ENCODE measurements around the gene CLN6.
A peak's percentile ranks its signal among the peaks of the same experiment; 100 is the strongest.
"Not testable (repeated sequence)": the region's sequence is repeated elsewhere in the genome, so short reads cannot be mapped to it uniquely, and the experiment has no call there.

Gene CLN6

GRCh38 chr15:68209272-68209671 lies 20.3 kb downstream of the CLN6 start:
- H3K27ac Mint-ChIP-seq = peak overlapping the region; percentile 35
- H3K9me3 Mint-ChIP-seq = no peaks in the 10 kb centered on the region
- H3K4me3 Mint-ChIP-seq = no peak overlapping the region
- H3K27me3 Mint-ChIP-seq = no peaks in the 10 kb centered on the region
- ATAC-seq (peak; percentile 5), DNase-seq (no peak)
- peaks cover 15% of the 10 kb centered on the region for H3K4me1 Mint-ChIP-seq
- H3K36me3 Mint-ChIP-seq (ENCODE audit: low read depth) = peaks cover 1% of the 10 kb centered on the region

DNA sequence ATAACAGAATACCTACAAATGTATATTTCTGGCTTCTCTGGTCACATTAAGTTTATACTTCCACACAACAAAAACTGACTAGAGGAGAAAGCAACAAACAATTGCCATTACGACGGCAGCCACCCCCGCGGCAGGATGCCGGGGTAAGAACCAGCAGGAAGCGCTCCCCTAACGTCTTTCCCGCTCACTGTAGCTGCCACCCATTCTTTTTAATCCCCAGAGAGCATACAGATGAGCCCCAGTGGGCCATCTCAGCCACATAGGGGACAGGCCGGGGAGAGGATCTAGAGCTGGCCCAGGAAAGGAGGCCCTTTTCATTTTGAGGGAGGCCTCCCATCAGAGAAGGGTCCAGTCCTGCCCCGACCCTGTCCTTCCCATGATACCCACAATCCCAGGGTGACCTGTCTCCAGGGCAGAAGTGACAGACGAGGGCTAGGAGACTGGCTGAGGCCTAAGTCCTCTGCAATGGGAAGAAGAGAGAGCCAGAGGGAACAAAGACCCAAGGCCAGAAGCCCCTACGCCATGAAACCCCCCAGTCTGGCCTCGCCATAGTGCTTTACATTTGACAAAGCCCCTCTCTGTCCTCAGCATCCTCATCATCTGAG lies 20.8 kb downstream of the CLN6 start:
- peaks cover 1% of the 10 kb centered on the region for H3K36me3 Mint-ChIP-seq (ENCODE audit: low read depth)
- no peaks in the 10 kb centered on the region for H3K27me3 Mint-ChIP-seq
- no peak overlapping the region for H3K4me3 Mint-ChIP-seq
- ATAC-seq = no peak
- no peak overlapping the region for H3K27ac Mint-ChIP-seq
- no peaks in the 10 kb centered on the region for H3K9me3 Mint-ChIP-seq
- peaks cover 15% of the 10 kb centered on the region for H3K4me1 Mint-ChIP-seq
- DNase-seq = no peak

DNA sequence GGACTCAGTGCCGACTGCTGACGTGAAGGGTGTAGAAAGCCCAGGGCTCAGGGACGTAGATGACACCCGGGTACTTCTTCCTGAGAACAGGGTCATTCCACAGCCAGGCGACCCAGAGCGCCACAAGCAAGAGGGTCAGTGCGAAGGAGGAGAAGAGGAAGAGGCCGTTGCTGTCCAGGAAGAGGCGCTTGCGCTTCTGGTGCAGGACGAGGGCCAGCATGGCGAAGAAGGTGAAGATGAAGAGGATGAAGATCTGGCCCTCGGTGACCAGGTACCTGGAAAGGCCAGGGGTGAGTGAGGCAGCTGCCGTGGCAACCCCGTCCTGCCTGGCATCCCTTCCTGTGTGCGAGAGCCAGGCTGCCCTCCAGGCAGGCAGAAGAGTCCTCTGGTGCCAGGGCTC lies 21.4 kb downstream of the CLN6 start:
- Mint-ChIP-seq H3K27ac (no peak overlapping the region), H3K4me1 (peaks cover 15% of the 10 kb centered on the region), H3K4me3 (no peak overlapping the region), H3K36me3 (ENCODE audit: low read depth) (peaks cover 1% of the 10 kb centered on the region), H3K9me3 (no peaks in the 10 kb centered on the region), H3K27me3 (no peaks in the 10 kb centered on the region)
- DNase-seq (no peak), ATAC-seq (no peak)

DNA sequence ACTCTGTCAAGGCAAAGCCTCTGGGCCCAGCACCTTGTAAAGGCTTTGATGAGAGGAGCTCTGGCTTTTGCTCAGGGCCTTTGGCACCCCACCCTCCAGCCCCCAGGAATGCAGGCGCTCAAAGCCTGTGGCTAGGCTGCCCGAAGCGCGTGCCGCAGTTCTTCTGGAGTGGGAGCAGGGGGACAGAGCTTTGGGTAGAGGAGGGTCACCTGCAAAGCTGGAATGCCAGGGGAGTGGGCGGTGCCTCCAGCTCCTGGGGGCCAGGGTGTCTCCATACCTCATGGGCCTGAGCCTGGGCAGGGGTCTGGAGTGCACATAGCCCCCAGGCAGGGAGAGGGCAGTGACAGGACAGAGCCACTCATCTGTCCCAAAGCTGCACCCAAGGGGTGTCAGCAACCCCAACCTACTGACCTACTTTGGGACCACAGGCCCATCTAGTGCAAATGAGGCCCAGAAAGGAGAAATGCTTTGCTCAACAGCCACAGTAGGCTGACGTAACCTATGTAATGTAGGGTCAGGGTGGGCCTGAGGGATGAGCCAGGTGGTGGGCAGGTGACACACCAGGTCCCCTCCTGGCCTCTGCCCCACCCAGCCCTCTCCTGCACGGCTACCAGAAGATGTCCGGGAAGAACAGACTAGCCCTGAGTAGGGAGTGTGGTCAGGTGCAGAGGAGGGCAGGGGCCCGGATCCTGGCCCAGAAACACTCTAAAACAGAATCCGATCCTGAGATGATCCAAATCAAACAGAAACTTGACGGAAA lies 22.2 kb downstream of the CLN6 start:
- peaks cover 15% of the 10 kb centered on the region for H3K4me1 Mint-ChIP-seq
- ATAC-seq = no peak

DNA sequence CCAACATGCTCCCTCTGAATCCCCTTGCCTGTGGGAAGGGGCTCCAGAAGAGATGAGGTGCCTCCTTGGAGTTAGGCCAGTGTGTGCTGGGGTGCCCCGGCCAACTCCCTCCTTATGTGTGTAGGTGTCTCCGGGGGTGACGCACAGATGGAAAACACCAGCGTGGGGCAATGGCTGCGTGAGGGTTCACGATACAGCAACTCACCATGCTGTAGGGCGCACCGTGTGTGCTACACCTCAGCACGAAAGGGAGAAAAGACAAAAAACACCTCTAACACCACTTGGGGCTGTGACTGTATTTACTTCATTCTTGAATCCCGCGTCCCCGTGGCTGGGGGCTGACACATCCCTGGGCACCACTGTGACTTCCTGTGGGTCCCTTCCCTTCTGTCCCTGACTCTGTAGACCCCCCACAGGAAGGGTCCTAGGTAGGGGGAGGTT lies 22.8 kb downstream of the CLN6 start:
- ATAC-seq = no peak
- Mint-ChIP-seq H3K27me3 (no peaks in the 10 kb centered on the region), H3K36me3 (ENCODE audit: low read depth) (peaks cover 1% of the 10 kb centered on the region), H3K27ac (no peak overlapping the region), H3K4me3 (no peak overlapping the region), H3K9me3 (no peaks in the 10 kb centered on the region), H3K4me1 (peaks cover 15% of the 10 kb centered on the region)
- no peak for DNase-seq

More for the DNA sequence above, 22.2 kb downstream of the CLN6 start:
- Mint-ChIP-seq H3K27ac (peak overlapping the region; percentile 54), H3K9me3 (no peaks in the 10 kb centered on the region), H3K4me3 (no peak overlapping the region), H3K27me3 (no peaks in the 10 kb centered on the region), H3K36me3 (ENCODE audit: low read depth) (peaks cover 1% of the 10 kb centered on the region)
- no peak for DNase-seq

GRCh38 chr15:68205954-68206539 lies 23.5 kb downstream of the CLN6 start:
- no peak for DNase-seq
- peaks cover 15% of the 10 kb centered on the region for H3K4me1 Mint-ChIP-seq
- H3K27ac Mint-ChIP-seq = no peak overlapping the region
- H3K9me3 Mint-ChIP-seq = no peaks in the 10 kb centered on the region
- H3K27me3 Mint-ChIP-seq = no peaks in the 10 kb centered on the region
- no peak overlapping the region for H3K4me3 Mint-ChIP-seq
- H3K36me3 Mint-ChIP-seq (ENCODE audit: low read depth) = peaks cover 1% of the 10 kb centered on the region
- ATAC-seq = no peak

DNA sequence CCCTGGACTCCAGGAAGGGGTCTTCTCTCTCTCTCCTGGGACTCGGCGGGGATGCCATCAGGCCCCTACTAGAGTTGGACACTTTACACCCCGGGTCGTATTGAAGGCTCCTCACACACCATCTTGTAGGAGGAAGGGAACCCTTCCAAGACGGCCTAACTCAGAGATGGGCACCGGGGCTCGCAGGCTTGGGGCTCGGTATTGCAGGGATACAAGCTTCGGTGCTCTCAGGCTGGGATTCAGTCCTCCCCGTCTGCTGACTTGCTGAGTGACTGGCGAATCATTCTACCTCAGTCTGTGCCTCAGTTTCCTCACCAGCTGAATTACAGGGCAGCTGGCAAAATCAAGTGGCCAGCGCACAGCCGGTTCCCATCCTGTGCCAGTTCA lies 24.0 kb downstream of the CLN6 start:
- H3K4me3 Mint-ChIP-seq = no peak overlapping the region
- peaks cover 15% of the 10 kb centered on the region for H3K4me1 Mint-ChIP-seq
- H3K27me3 Mint-ChIP-seq = no peaks in the 10 kb centered on the region
- no peak for ATAC-seq
- peaks cover 1% of the 10 kb centered on the region for H3K36me3 Mint-ChIP-seq (ENCODE audit: low read depth)
- no peak for DNase-seq
- no peaks in the 10 kb centered on the region for H3K9me3 Mint-ChIP-seq
- no peak overlapping the region for H3K27ac Mint-ChIP-seq

- no peak for DNase-seq
- Mint-ChIP-seq H3K9me3 (no peaks in the 10 kb centered on the region), H3K27ac (no peak within 1 kb of the TSS), H3K27me3 (no peaks in the 10 kb centered on the region), H3K4me3 (no peak within 1 kb of the TSS), H3K36me3 (ENCODE audit: low read depth) (peaks cover 1% of the 10 kb centered on the region), H3K4me1 (peaks cover 12% of the 10 kb centered on the region)
- no peak for ATAC-seq
These were observed 24.6 kb downstream of the CLN6 start, which contains the start of gene CALML4 for GRCh38 chr15:68204776-68205557. Gene CALML4 (minus strand): TSS chr15:68205332. CDS start chr15:68205247, 85 bp downstream.

DNA sequence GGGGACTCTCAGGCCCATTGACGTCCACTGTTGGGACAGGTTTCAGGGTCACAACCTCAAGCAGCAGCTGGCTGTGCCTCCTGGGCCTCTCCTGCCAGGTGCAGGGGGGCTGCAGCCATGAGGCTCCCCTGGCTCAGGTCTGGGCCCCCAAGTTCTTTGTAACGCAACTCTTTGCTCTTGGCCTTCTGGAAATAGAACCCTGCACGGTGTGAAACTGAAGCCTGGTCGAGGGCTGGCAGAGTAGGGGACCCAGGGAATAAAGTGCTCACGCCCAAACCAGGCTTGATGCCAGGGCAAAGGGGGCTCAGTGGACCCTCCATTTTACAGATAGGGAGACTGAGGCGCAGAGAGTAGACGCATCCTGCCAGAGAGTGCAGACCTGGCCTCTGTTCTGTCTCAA lies 25.2 kb downstream of the CLN6 start:
- H3K4me3 Mint-ChIP-seq = no peak overlapping the region
- H3K27me3 Mint-ChIP-seq = no peaks in the 10 kb centered on the region

GRCh38 chr15:68203956-68204355 lies 25.6 kb downstream of the CLN6 start:
- peaks cover 2% of the 10 kb centered on the region for H3K36me3 Mint-ChIP-seq (ENCODE audit: low read depth)
- ATAC-seq = no peak
- no peak overlapping the region for H3K4me3 Mint-ChIP-seq
- no peak for DNase-seq
- peaks cover 5% of the 10 kb centered on the region for H3K4me1 Mint-ChIP-seq
- H3K27ac Mint-ChIP-seq = no peak overlapping the region
- H3K27me3 Mint-ChIP-seq = no peaks in the 10 kb centered on the region
- no peaks in the 10 kb centered on the region for H3K9me3 Mint-ChIP-seq

More for the DNA sequence above, 25.2 kb downstream of the CLN6 start:
- peaks cover 5% of the 10 kb centered on the region for H3K4me1 Mint-ChIP-seq
- H3K9me3 Mint-ChIP-seq = no peaks in the 10 kb centered on the region
- ATAC-seq (no peak), DNase-seq (no peak)
- peaks cover 2% of the 10 kb centered on the region for H3K36me3 Mint-ChIP-seq (ENCODE audit: low read depth)
- no peak overlapping the region for H3K27ac Mint-ChIP-seq

- Mint-ChIP-seq H3K9me3 (no peaks in the 10 kb centered on the region), H3K36me3 (ENCODE audit: low read depth) (peaks cover 2% of the 10 kb centered on the region), H3K27ac (no peak overlapping the region), H3K27me3 (no peaks in the 10 kb centered on the region), H3K4me3 (no peak overlapping the region), H3K4me1 (peaks cover under 1% of the 10 kb centered on the region)
- ATAC-seq = no peak
- DNase-seq = no peak
These were observed 26.0 kb downstream of the CLN6 start for GRCh38 chr15:68203486-68203885.

- H3K9me3 Mint-ChIP-seq; ATAC-seq; DNase-seq; H3K4me1 Mint-ChIP-seq; H3K27ac Mint-ChIP-seq; H3K36me3 Mint-ChIP-seq (ENCODE audit: low read depth); H3K4me3 Mint-ChIP-seq; H3K27me3 Mint-ChIP-seq: not testable (repeated sequence)
These were observed 26.5 kb downstream of the CLN6 start for GRCh38 chr15:68202994-68203393.

- H3K27ac Mint-ChIP-seq = peak overlapping the region; percentile 4
- H3K4me3 Mint-ChIP-seq = no peak overlapping the region
- no peak for ATAC-seq
- peaks cover 4% of the 10 kb centered on the region for H3K36me3 Mint-ChIP-seq (ENCODE audit: low read depth)
- no peak for DNase-seq
- H3K4me1 Mint-ChIP-seq = no peaks in the 10 kb centered on the region
- no peaks in the 10 kb centered on the region for H3K27me3 Mint-ChIP-seq
- no peaks in the 10 kb centered on the region for H3K9me3 Mint-ChIP-seq
These were observed 27.7 kb downstream of the CLN6 start for GRCh38 chr15:68201879-68202261.

- Mint-ChIP-seq H3K27me3 (no peaks in the 10 kb centered on the region), H3K4me3 (no peak overlapping the region), H3K9me3 (no peaks in the 10 kb centered on the region), H3K36me3 (ENCODE audit: low read depth) (peaks cover 4% of the 10 kb centered on the region), H3K4me1 (no peaks in the 10 kb centered on the region), H3K27ac (peak overlapping the region; percentile 4)
- DNase-seq = no peak
- ATAC-seq = no peak
These were observed 28.2 kb downstream of the CLN6 start for GRCh38 chr15:68201153-68201878.
